ENCODE data around the gene EXOC3L4. TPM values are rescaled to one million over a fixed set of nuclear protein-coding genes. Genes with fewer than 3 reads are reported as not detected.
A peak's percentile ranks its signal among the peaks of the same experiment; 100 is the strongest.

The EXOC3L4 gene
- polyA plus RNA-seq, 1 donor (not counting 4 experiments of a cell fraction or from before 2014, with no cell fraction given): not detected

GRCh38 chr14:103125098-103126070 lies 30.9 kb downstream of the EXOC3L4 start:
- peaks cover 2% of the 10 kb centered on the region for H4K20me1 ChIP-seq (ENCODE audit: control insufficient read depth, extremely low read depth, insufficient read depth, low read length)
- H3K4me2 ChIP-seq (ENCODE audit: control insufficient read depth, extremely low read depth, insufficient read depth, low read depth, low read length): no peak overlapping the region
- no peak for FAIRE-seq
- no peaks in the 10 kb centered on the region for H3K9me3 ChIP-seq (ENCODE audit: control insufficient read depth, low read depth, low read length)
- H3K9ac ChIP-seq (ENCODE audit: control insufficient read depth, extremely low read depth, insufficient read depth, low read length): no peak overlapping the region
- H3K9me1 ChIP-seq (ENCODE audit: control insufficient read depth, extremely low read depth, insufficient read depth, low read length): no peaks in the 10 kb centered on the region
- peaks cover 36% of the 10 kb centered on the region for H3K4me1 ChIP-seq (ENCODE audit: control insufficient read depth, extremely low read depth, insufficient read depth, low read length)
- H3K27ac ChIP-seq (ENCODE audit: control insufficient read depth, insufficient read depth, low read length): no peak overlapping the region
- DNase-seq (ENCODE audit: low read depth, low spot score): no peak
- H3K36me3 ChIP-seq (ENCODE audit: control insufficient read depth in 2 of 2, extremely low read depth in 1 of 2, insufficient read depth in 2 of 2, low read length in 2 of 2): no peaks in the 10 kb centered on the region
- no peak for TF ChIP-seq CTCF (optimal IDR thresholded peaks at IDR 0.05 in 1 of 3, IDR thresholded peaks at IDR 0.05 in 1 of 3, conservative IDR thresholded peaks at IDR 0.05 in 1 of 3; ENCODE audit: extremely low read depth in 1 of 3, insufficient read depth in 2 of 3, low read length in 3 of 3)
- no peak for TF ChIP-seq EZH2 (IDR thresholded peaks at IDR 0.05; ENCODE audit: low read length)
- peaks cover 54% of the 10 kb centered on the region for H3K27me3 ChIP-seq (ENCODE audit: control insufficient read depth, extremely low read depth, insufficient read depth, low read length)
- dilution Hi-C loops (cut with MboI; ENCODE audit: extremely low pct_ligation_motif_present, low sequenced_read_pairs): no loop called here
- no peaks in the 10 kb centered on the region for H3K79me2 ChIP-seq (ENCODE audit: control insufficient read depth, insufficient read depth, low read length)
- H2AFZ ChIP-seq (ENCODE audit: control insufficient read depth, low read length): no peak overlapping the region
- H3K4me3 ChIP-seq (ENCODE audit: control insufficient read depth in 2 of 3, extremely low read depth in 1 of 3, insufficient read depth in 2 of 3, low read depth in 1 of 3, low read length in 3 of 3): no peak overlapping the region

GRCh38 chr14:103126088-103126872 lies 31.8 kb downstream of the EXOC3L4 start:
- H3K4me2 ChIP-seq (ENCODE audit: control insufficient read depth, extremely low read depth, insufficient read depth, low read depth, low read length): peak overlapping the region; percentile 51
- peaks cover 45% of the 10 kb centered on the region for H3K4me1 ChIP-seq (ENCODE audit: control insufficient read depth, extremely low read depth, insufficient read depth, low read length)
- H3K36me3 ChIP-seq (ENCODE audit: control insufficient read depth in 2 of 2, extremely low read depth in 1 of 2, insufficient read depth in 2 of 2, low read length in 2 of 2): no peaks in the 10 kb centered on the region
- no peak for DNase-seq (ENCODE audit: low read depth, low spot score)
- H3K79me2 ChIP-seq (ENCODE audit: control insufficient read depth, insufficient read depth, low read length): no peaks in the 10 kb centered on the region
- H3K9me1 ChIP-seq (ENCODE audit: control insufficient read depth, extremely low read depth, insufficient read depth, low read length): no peaks in the 10 kb centered on the region
- H2AFZ ChIP-seq (ENCODE audit: control insufficient read depth, low read length): no peak overlapping the region
- dilution Hi-C loops (cut with MboI; ENCODE audit: extremely low pct_ligation_motif_present, low sequenced_read_pairs): no loop called here
- H4K20me1 ChIP-seq (ENCODE audit: control insufficient read depth, extremely low read depth, insufficient read depth, low read length): peaks cover 2% of the 10 kb centered on the region
- no peak overlapping the region for H3K9ac ChIP-seq (ENCODE audit: control insufficient read depth, extremely low read depth, insufficient read depth, low read length)
- TF ChIP-seq CTCF (optimal IDR thresholded peaks at IDR 0.05 in 1 of 3, IDR thresholded peaks at IDR 0.05 in 1 of 3, conservative IDR thresholded peaks at IDR 0.05 in 1 of 3; ENCODE audit: extremely low read depth in 1 of 3, insufficient read depth in 2 of 3, low read length in 3 of 3) (no peak), EZH2 (IDR thresholded peaks at IDR 0.05; ENCODE audit: low read length) (no peak)
- peaks cover 50% of the 10 kb centered on the region for H3K27me3 ChIP-seq (ENCODE audit: control insufficient read depth, extremely low read depth, insufficient read depth, low read length)
- H3K4me3 ChIP-seq (ENCODE audit: control insufficient read depth in 2 of 3, extremely low read depth in 1 of 3, insufficient read depth in 2 of 3, low read depth in 1 of 3, low read length in 3 of 3): peak overlapping the region; percentile 10 to 34 (median 20)
- H3K9me3 ChIP-seq (ENCODE audit: control insufficient read depth, low read depth, low read length): no peaks in the 10 kb centered on the region
- H3K27ac ChIP-seq (ENCODE audit: control insufficient read depth, insufficient read depth, low read length): no peak overlapping the region
- no peak for FAIRE-seq
